Neuronal stem cell (in vitro differentiated cells): ENCODE measurements around the gene COL6A2.
"Not testable (repeated sequence)": the region's sequence is repeated elsewhere in the genome, so short reads cannot be mapped to it uniquely, and the experiment has no call there.

Source experiments
- DNase-seq: peaks from one replicate; pipeline ENCODE4 v3.0.0-alpha.2; 2013; ENCODE audit warnings: low spot score
- H2AFZ ChIP-seq: one replicate; pipeline ENCODE4 v1.6.1; 2013; ENCODE audit warnings: mild to moderate bottlenecking, low read length, inconsistent platforms
- H2AK5ac ChIP-seq: 2 replicates; pipeline ENCODE4 v1.6.1; 2013; ENCODE audit warnings: low read depth, mild to moderate bottlenecking, inconsistent platforms, low read length, moderate library complexity, mixed read lengths
- H2BK120ac ChIP-seq: 2 replicates; pipeline ENCODE4 v1.6.1; 2013; ENCODE audit warnings: low read depth, mild to moderate bottlenecking, inconsistent platforms, low read length, moderate library complexity, mixed read lengths
- H2BK12ac ChIP-seq: one replicate; pipeline ENCODE4 v1.6.1; 2013; ENCODE audit warnings: low read length, inconsistent platforms
- H2BK15ac ChIP-seq: 2 replicates; pipeline ENCODE4 v1.6.1; 2013; ENCODE audit warnings: mild to moderate bottlenecking, low read length, inconsistent platforms, mixed read lengths
- H2BK5ac ChIP-seq: one replicate; pipeline ENCODE4 v1.6.1; 2013; ENCODE audit warnings: inconsistent platforms, mild to moderate bottlenecking, low read length, moderate library complexity
- H3K14ac ChIP-seq: one replicate; pipeline ENCODE4 v1.6.1; 2013; ENCODE audit warnings: low read length, inconsistent platforms
- H3K18ac ChIP-seq: 2 replicates; pipeline ENCODE4 v1.6.1; 2013; ENCODE audit warnings: low read length, inconsistent platforms
- H3K23ac ChIP-seq: 2 replicates; pipeline ENCODE4 v1.6.1; 2013; ENCODE audit warnings: low read depth, mild to moderate bottlenecking, mixed read lengths, low read length, inconsistent platforms; ENCODE audit not compliant: poor library complexity
- H3K27ac ChIP-seq: replicated peaks from 3 replicates; pipeline ENCODE4 v1.5.1; 2013; ENCODE audit warnings: low read length, inconsistent platforms
- H3K27me3 ChIP-seq, 3 experiments: 2 replicates each; pipeline ENCODE4 v1.6.1; 2013; ENCODE audit warnings: low read length in 3 of 3, mild to moderate bottlenecking in 2 of 3, inconsistent platforms in 1 of 3, low read depth in 1 of 3, mixed read lengths in 1 of 3, moderate library complexity in 1 of 3; ENCODE audit not compliant: control insufficient read depth in 3 of 3, insufficient read depth in 3 of 3
- H3K36me3 ChIP-seq, 2 donors: replicated peaks in 1 of 2; 2 replicates each; pipeline ENCODE4 v1.6.1; 2013; ENCODE audit warnings: low read length in 2 of 2; ENCODE audit not compliant: control insufficient read depth in 2 of 2, insufficient read depth in 2 of 2
- H3K4ac ChIP-seq: 2 replicates; pipeline ENCODE4 v1.6.1; 2013; ENCODE audit warnings: inconsistent platforms, mild to moderate bottlenecking, low read length, moderate library complexity
- H3K4me1 ChIP-seq, 2 donors: 1 replicate in 1 of 2; 2 replicates in 1 of 2; pipeline ENCODE4 v1.6.1; 2013; ENCODE audit warnings: low read length in 2 of 2, low read depth in 1 of 2; ENCODE audit not compliant: control insufficient read depth in 2 of 2, insufficient read depth in 1 of 2
- H3K4me2 ChIP-seq: one replicate; pipeline ENCODE4 v1.6.1; 2013; ENCODE audit warnings: mild to moderate bottlenecking, low read length, inconsistent platforms; ENCODE audit not compliant: insufficient read depth, poor library complexity, severe bottlenecking
- H3K4me3 ChIP-seq, 2 donors: 2 replicates each; pipeline ENCODE4 v1.5.1; 2013; ENCODE audit warnings: low read length in 2 of 2, mild to moderate bottlenecking in 2 of 2, inconsistent platforms in 1 of 2, moderate library complexity in 1 of 2
- H3K79me1 ChIP-seq: one replicate; pipeline ENCODE4 v1.6.1; 2013; ENCODE audit warnings: low read depth, mild to moderate bottlenecking, inconsistent platforms, low read length, moderate library complexity
- H3K9ac ChIP-seq: one replicate; pipeline ENCODE4 v1.6.1; 2013; ENCODE audit warnings: mild to moderate bottlenecking, low read depth, low read length, inconsistent platforms; ENCODE audit not compliant: poor library complexity
- H3K9me3 ChIP-seq, 2 donors: replicated peaks in 1 of 2; 2 replicates each; pipeline versions ENCODE3 to v1.6.1; 2013; ENCODE audit warnings: low read length in 2 of 2, mild to moderate bottlenecking in 2 of 2, inconsistent platforms in 1 of 2, low read depth in 1 of 2, mixed read lengths in 1 of 2, moderate library complexity in 1 of 2; ENCODE audit not compliant: control insufficient read depth in 2 of 2, insufficient read depth in 1 of 2
- H4K8ac ChIP-seq: one replicate; pipeline ENCODE4 v1.6.1; 2013; ENCODE audit warnings: low read depth, mild to moderate bottlenecking, inconsistent platforms, low read length, moderate library complexity
- H4K91ac ChIP-seq: one replicate; pipeline ENCODE4 v1.6.1; 2013; ENCODE audit warnings: low read length, low read depth, mild to moderate bottlenecking, inconsistent platforms; ENCODE audit not compliant: poor library complexity
- WGBS, 2 donors: extraction: QIAGEN DNeasy Blood & Tissue Kit; methylation state at CpG; one replicate each; pipeline ENCODE4 v1.1.7; 2013; ENCODE audit warnings: missing lambda C conversion rate in 2 of 2, mixed read lengths in 1 of 2; ENCODE audit not compliant: insufficient read length in 2 of 2, insufficient replicate concordance in 1 of 2; ENCODE audit errors: extremely low coverage in 2 of 2; 5-methylcytosine and 5-hydroxymethylcytosine counted together

Gene COL6A2

GRCh38 chr21:46145840-46146691 lies 48.2 kb downstream of the COL6A2 start:
- Histone ChIP-seq H3K14ac (no peak overlapping the region), H4K8ac (no peak overlapping the region), H3K23ac (no peak overlapping the region), H4K91ac (no peak overlapping the region), H2BK5ac (peak overlapping the region; percentile 66), H2AFZ (no peak overlapping the region), H3K27ac (no peak overlapping the region), H2BK120ac (no peak overlapping the region), H3K79me1 (peaks cover 2% of the 10 kb centered on the region), H3K4ac (no peak overlapping the region), H3K18ac (peak overlapping the region; percentile 83), H3K9me3 (peaks cover 2 to 8% of the 10 kb centered on the region in 2 donors), H3K4me1 (peaks cover 4% of the 10 kb centered on the region in 2 donors), H2BK12ac (peak overlapping the region; percentile 73), H2BK15ac (peak overlapping the region; percentile 81), H3K27me3 (peaks cover 0 to 11% (median 0%) of the 10 kb centered on the region in 3 experiments), H3K9ac (peak overlapping the region; percentile 21), H3K4me3 (no peak overlapping the region), H3K36me3 (no peaks in the 10 kb centered on the region), H3K4me2 (peak overlapping the region; percentile 11), H2AK5ac (peak overlapping the region; percentile 63)
- no peak for DNase-seq
- WGBS, 2 donors: no CpG with 5 or more reads among the region's 60 CpGs

DNA sequence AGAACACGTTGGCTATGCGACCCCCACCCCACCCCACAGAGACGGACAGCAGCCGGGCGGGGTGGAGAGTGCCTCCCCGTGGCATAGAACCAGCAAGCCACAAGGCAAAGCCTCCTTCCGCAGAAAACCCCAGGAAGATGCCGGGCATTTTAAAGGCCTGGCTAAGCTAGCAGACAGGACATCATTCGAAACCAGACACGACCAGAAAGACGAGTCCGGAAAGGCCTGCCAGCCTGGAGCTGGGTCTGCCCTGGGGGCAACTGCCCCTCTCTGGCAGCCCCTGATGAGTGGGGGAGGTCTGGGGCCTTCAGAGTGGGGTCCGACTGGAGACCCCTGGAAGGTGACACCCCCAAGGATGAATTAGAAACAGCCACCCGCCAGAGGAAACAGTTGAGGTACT lies 48.9 kb downstream of the COL6A2 start:
- no peak for DNase-seq
- no peak overlapping the region for H2BK120ac ChIP-seq
- no peak overlapping the region for H3K4me2 ChIP-seq
- no peak overlapping the region for H3K4me3 ChIP-seq
- no peak overlapping the region for H3K14ac ChIP-seq
- WGBS, 2 donors: no CpG with 5 or more reads among the region's 14 CpGs
- no peak overlapping the region for H2AK5ac ChIP-seq
- H3K9ac ChIP-seq: no peak overlapping the region
- peak overlapping the region; percentile 24 for H2AFZ ChIP-seq
- no peak overlapping the region for H3K4ac ChIP-seq
- no peak overlapping the region for H2BK12ac ChIP-seq
- H3K27ac ChIP-seq: no peak overlapping the region
- H3K79me1 ChIP-seq: peaks cover 2% of the 10 kb centered on the region
- peaks cover 4 to 9% of the 10 kb centered on the region in 2 donors for H3K4me1 ChIP-seq
- H2BK15ac ChIP-seq: peak overlapping the region; percentile 5
- no peak overlapping the region for H4K91ac ChIP-seq
- no peak overlapping the region for H2BK5ac ChIP-seq
- H4K8ac ChIP-seq: no peak overlapping the region
- no peaks in the 10 kb centered on the region for H3K36me3 ChIP-seq
- H3K23ac ChIP-seq: no peak overlapping the region
- H3K9me3 ChIP-seq: peaks cover 2 to 8% of the 10 kb centered on the region in 2 donors
- H3K18ac ChIP-seq: no peak overlapping the region
- peaks cover 0 to 8% (median 0%) of the 10 kb centered on the region in 3 experiments for H3K27me3 ChIP-seq

- H3K9ac ChIP-seq, H3K14ac ChIP-seq, H3K18ac ChIP-seq, H3K4me2 ChIP-seq, H4K91ac ChIP-seq, H3K4me1 ChIP-seq, H3K23ac ChIP-seq, H2AFZ ChIP-seq, H2AK5ac ChIP-seq, DNase-seq, H2BK5ac ChIP-seq, H3K79me1 ChIP-seq, H4K8ac ChIP-seq, H2BK120ac ChIP-seq, H2BK12ac ChIP-seq, H2BK15ac ChIP-seq, H3K27ac ChIP-seq, H3K36me3 ChIP-seq, H3K9me3 ChIP-seq, H3K4me3 ChIP-seq, H3K4ac ChIP-seq, H3K27me3 ChIP-seq: not testable (repeated sequence)
- no CpG with 5 or more reads among the region's 12 CpGs for WGBS, 2 donors
These were observed 49.5 kb downstream of the COL6A2 start for GRCh38 chr21:46147429-46147828.

DNA sequence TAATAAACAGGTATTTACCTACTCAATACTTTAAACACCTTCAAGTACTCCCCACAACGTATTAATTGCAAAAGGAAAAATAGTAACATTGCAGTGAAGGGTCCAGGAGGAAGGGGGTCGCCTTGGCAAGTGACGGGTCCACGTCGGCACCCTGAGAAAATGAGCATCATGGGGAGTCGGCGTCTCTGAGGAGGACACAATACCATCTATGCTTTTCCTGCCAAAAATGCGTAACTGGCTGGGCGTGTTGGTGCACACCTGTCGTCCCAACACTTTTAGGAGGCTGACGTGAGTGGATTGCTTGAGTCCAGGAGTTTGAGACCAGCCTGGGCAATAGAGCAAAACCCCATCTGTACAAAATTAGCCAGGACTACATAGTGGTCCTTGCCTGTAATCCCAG lies 50.2 kb downstream of the COL6A2 start:
- H3K27me3 ChIP-seq: no peaks in the 10 kb centered on the region
- no peak overlapping the region for H3K23ac ChIP-seq
- H3K14ac ChIP-seq: no peak overlapping the region
- no peak overlapping the region for H2BK15ac ChIP-seq
- peaks cover 0 to 2% of the 10 kb centered on the region in 2 donors for H3K9me3 ChIP-seq
- no peak overlapping the region for H3K9ac ChIP-seq
- no peak overlapping the region for H2BK12ac ChIP-seq
- no peaks in the 10 kb centered on the region for H3K36me3 ChIP-seq
- no peak for DNase-seq
- H2BK120ac ChIP-seq: no peak overlapping the region
- no peak overlapping the region for H3K18ac ChIP-seq
- H2AFZ ChIP-seq: no peak overlapping the region
- H3K4me1 ChIP-seq: peaks cover 3 to 13% of the 10 kb centered on the region in 2 donors
- no peak overlapping the region for H2AK5ac ChIP-seq
- no CpG with 5 or more reads among the region's 11 CpGs for WGBS, 2 donors
- no peak overlapping the region for H4K8ac ChIP-seq
- H3K27ac ChIP-seq: no peak overlapping the region
- peaks cover 5% of the 10 kb centered on the region for H3K79me1 ChIP-seq
- no peak overlapping the region for H2BK5ac ChIP-seq
- no peak overlapping the region for H3K4me2 ChIP-seq
- H4K91ac ChIP-seq: no peak overlapping the region
- no peak overlapping the region for H3K4me3 ChIP-seq
- H3K4ac ChIP-seq: no peak overlapping the region
